Gastroesophageal sphincter (tissue), 3 donors: ENCODE data around the gene TRMT112.

Experiments used
- EP300 ChIP-seq: sonication (generic); formaldehyde crosslinking; IDR thresholded peaks from one replicate; pipeline ENCODE4 v1.6.1; 2017; ENCODE audit warnings: antibody characterized with exemption, mild to moderate bottlenecking
- POLR2A ChIP-seq, 2 donors: fragments of 450-650 bp; IDR thresholded peaks; one replicate each; pipeline ENCODE4 v1.6.1; 2017; ENCODE audit warnings: antibody characterized with exemption in 2 of 2, mild to moderate bottlenecking in 2 of 2, moderate library complexity in 1 of 2
- POLR2AphosphoS5 ChIP-seq: sonication (generic); formaldehyde crosslinking; IDR thresholded peaks from one replicate; pipeline ENCODE4 v1.6.1; 2017; ENCODE audit warnings: antibody characterized with exemption
- TF ChIP-seq, protein P1 (sequence below), 4 experiments: fragments of 200-600 bp in 2 of 4; fragments of 450-650 bp in 2 of 4; sonication (generic) in 1 of 4; IDR thresholded peaks; one replicate each; pipeline ENCODE4 v1.5.1; 2017 to 2019; ENCODE audit warnings: antibody characterized with exemption in 4 of 4, mild to moderate bottlenecking in 2 of 4, moderate library complexity in 2 of 4

- TF ChIP-seq EP300, result no peak
- TF ChIP-seq, protein P1, sequence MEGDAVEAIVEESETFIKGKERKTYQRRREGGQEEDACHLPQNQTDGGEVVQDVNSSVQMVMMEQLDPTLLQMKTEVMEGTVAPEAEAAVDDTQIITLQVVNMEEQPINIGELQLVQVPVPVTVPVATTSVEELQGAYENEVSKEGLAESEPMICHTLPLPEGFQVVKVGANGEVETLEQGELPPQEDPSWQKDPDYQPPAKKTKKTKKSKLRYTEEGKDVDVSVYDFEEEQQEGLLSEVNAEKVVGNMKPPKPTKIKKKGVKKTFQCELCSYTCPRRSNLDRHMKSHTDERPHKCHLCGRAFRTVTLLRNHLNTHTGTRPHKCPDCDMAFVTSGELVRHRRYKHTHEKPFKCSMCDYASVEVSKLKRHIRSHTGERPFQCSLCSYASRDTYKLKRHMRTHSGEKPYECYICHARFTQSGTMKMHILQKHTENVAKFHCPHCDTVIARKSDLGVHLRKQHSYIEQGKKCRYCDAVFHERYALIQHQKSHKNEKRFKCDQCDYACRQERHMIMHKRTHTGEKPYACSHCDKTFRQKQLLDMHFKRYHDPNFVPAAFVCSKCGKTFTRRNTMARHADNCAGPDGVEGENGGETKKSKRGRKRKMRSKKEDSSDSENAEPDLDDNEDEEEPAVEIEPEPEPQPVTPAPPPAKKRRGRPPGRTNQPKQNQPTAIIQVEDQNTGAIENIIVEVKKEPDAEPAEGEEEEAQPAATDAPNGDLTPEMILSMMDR (IDR thresholded peaks at IDR 0.05), result no peak
- no peak for TF ChIP-seq POLR2A (IDR thresholded peaks at IDR 0.05)
- TF ChIP-seq POLR2AphosphoS5, result no peak
Observed at GRCh38 chr11:64320556-64320955, 3.2 kb upstream of the TRMT112 start.
